ENCODE results near the gene MCTP1.

The MCTP1 gene

GRCh38 chr5:94893412-94894135 lies 391.3 kb downstream of the MCTP1 start:
- CTCF ChIA-PET: interaction anchor here (0.7 to 1.5 kb wide), 6 partner anchors 8 to 1286 kb away, joined by 4 to 7 read pairs (median 4); no protein-coding TSS in a partner anchor
- POLR2A ChIA-PET: interaction anchor here (0.9 kb wide), 1 partner anchor 275 kb away, joined by 3 read pairs; the partner anchor contains the start of genes KIAA0825 and SLF1
- peak; percentile 28 for DNase-seq (ENCODE audit: extremely low spot score)
- TF ChIP-seq CTBP1 (IDR thresholded peaks at IDR 0.05; ENCODE audit: borderline replicate concordance): no peak
- no peak for TF ChIP-seq PKNOX1 (IDR thresholded peaks at IDR 0.05)
- no peak for TF ChIP-seq HDGF (IDR thresholded peaks at IDR 0.05; ENCODE audit: borderline replicate concordance)
- no peak for TF ChIP-seq FOXA1 (IDR thresholded peaks at IDR 0.05)
- TF ChIP-seq SP1 (IDR thresholded peaks at IDR 0.05): no peak
- TF ChIP-seq NFRKB (IDR thresholded peaks at IDR 0.05): no peak
- no peak for TF ChIP-seq TARDBP (IDR thresholded peaks at IDR 0.05)
- TF ChIP-seq ELF4 (IDR thresholded peaks at IDR 0.05): no peak
- TF ChIP-seq L3MBTL2 (conservative IDR thresholded peaks at IDR 0.05): no peak
- TF ChIP-seq LEF1 (IDR thresholded peaks at IDR 0.05; ENCODE audit: borderline replicate concordance): no peak
- TF ChIP-seq ARNT (IDR thresholded peaks at IDR 0.05): no peak

GRCh38 chr5:94891972-94892371 lies 392.9 kb downstream of the MCTP1 start:
- ChIA-PET CTCF (no interaction called here), POLR2A (no interaction called here)
- no peak for TF ChIP-seq ZNF384 (IDR thresholded peaks at IDR 0.05)
- TF ChIP-seq PKNOX1 (IDR thresholded peaks at IDR 0.05): peak; percentile 93
- DNase-seq (ENCODE audit: extremely low spot score): no peak

- ChIA-PET CTCF (no interaction called here), POLR2A (no interaction called here)
- DNase-seq (ENCODE audit: extremely low spot score): no peak
- TF ChIP-seq L3MBTL2 (conservative IDR thresholded peaks at IDR 0.05) (no peak), FOXK2 (IDR thresholded peaks at IDR 0.05) (no peak), LEF1 (IDR thresholded peaks at IDR 0.05; ENCODE audit: borderline replicate concordance) (no peak), ARNT (IDR thresholded peaks at IDR 0.05) (no peak), ELF4 (IDR thresholded peaks at IDR 0.05) (no peak), SUZ12 (IDR thresholded peaks at IDR 0.05) (no peak), FOXA1 (IDR thresholded peaks at IDR 0.05) (no peak), TARDBP (IDR thresholded peaks at IDR 0.05) (no peak)
Measured at GRCh38 chr5:94891565-94891964, 393.3 kb downstream of the MCTP1 start.

GRCh38 chr5:94890907-94891306 lies 394.0 kb downstream of the MCTP1 start:
- ChIA-PET POLR2A (no interaction called here), CTCF (no interaction called here)
- no peak for DNase-seq (ENCODE audit: extremely low spot score)
- TF ChIP-seq ARNT (IDR thresholded peaks at IDR 0.05) (no peak), ZNF384 (IDR thresholded peaks at IDR 0.05) (no peak), FOXA1 (IDR thresholded peaks at IDR 0.05) (no peak), LEF1 (IDR thresholded peaks at IDR 0.05; ENCODE audit: borderline replicate concordance) (no peak), SP1 (IDR thresholded peaks at IDR 0.05) (no peak), FOXK2 (IDR thresholded peaks at IDR 0.05) (no peak), BHLHE40 (IDR thresholded peaks at IDR 0.05; ENCODE audit: borderline replicate concordance) (no peak), CTBP1 (IDR thresholded peaks at IDR 0.05; ENCODE audit: borderline replicate concordance) (no peak), ELF4 (IDR thresholded peaks at IDR 0.05) (no peak), HDGF (IDR thresholded peaks at IDR 0.05; ENCODE audit: borderline replicate concordance) (no peak), PKNOX1 (IDR thresholded peaks at IDR 0.05) (no peak), NFRKB (IDR thresholded peaks at IDR 0.05) (no peak), SUZ12 (IDR thresholded peaks at IDR 0.05) (no peak), FOXM1 (IDR thresholded peaks at IDR 0.05; ENCODE audit: borderline replicate concordance) (no peak), TARDBP (IDR thresholded peaks at IDR 0.05) (no peak), L3MBTL2 (conservative IDR thresholded peaks at IDR 0.05) (no peak)

- TF ChIP-seq L3MBTL2 (conservative IDR thresholded peaks at IDR 0.05) (no peak), FOXM1 (IDR thresholded peaks at IDR 0.05; ENCODE audit: borderline replicate concordance) (no peak), ZNF384 (IDR thresholded peaks at IDR 0.05) (no peak), TARDBP (IDR thresholded peaks at IDR 0.05) (no peak), ELF4 (IDR thresholded peaks at IDR 0.05) (no peak), FOXK2 (IDR thresholded peaks at IDR 0.05) (no peak), SP1 (IDR thresholded peaks at IDR 0.05) (no peak), BHLHE40 (IDR thresholded peaks at IDR 0.05; ENCODE audit: borderline replicate concordance) (no peak), CTBP1 (IDR thresholded peaks at IDR 0.05; ENCODE audit: borderline replicate concordance) (no peak), SUZ12 (IDR thresholded peaks at IDR 0.05) (no peak), HDGF (IDR thresholded peaks at IDR 0.05; ENCODE audit: borderline replicate concordance) (no peak), FOXA1 (IDR thresholded peaks at IDR 0.05) (no peak), ARNT (IDR thresholded peaks at IDR 0.05) (no peak), LEF1 (IDR thresholded peaks at IDR 0.05; ENCODE audit: borderline replicate concordance) (no peak), PKNOX1 (IDR thresholded peaks at IDR 0.05) (no peak), NFRKB (IDR thresholded peaks at IDR 0.05) (no peak)
- ChIA-PET CTCF (no interaction called here), POLR2A (no interaction called here)
- no peak for DNase-seq (ENCODE audit: extremely low spot score)
Measured at GRCh38 chr5:94888674-94889073, 396.2 kb downstream of the MCTP1 start.

GRCh38 chr5:94885931-94886330 lies 399.0 kb downstream of the MCTP1 start:
- POLR2A ChIA-PET: no interaction called here
- CTCF ChIA-PET: no interaction called here
- no peak for DNase-seq (ENCODE audit: extremely low spot score)
- TF ChIP-seq LEF1 (IDR thresholded peaks at IDR 0.05; ENCODE audit: borderline replicate concordance) (no peak), TARDBP (IDR thresholded peaks at IDR 0.05) (no peak), FOXK2 (IDR thresholded peaks at IDR 0.05) (no peak), BHLHE40 (IDR thresholded peaks at IDR 0.05; ENCODE audit: borderline replicate concordance) (no peak), HDGF (IDR thresholded peaks at IDR 0.05; ENCODE audit: borderline replicate concordance) (no peak), L3MBTL2 (conservative IDR thresholded peaks at IDR 0.05) (no peak), ELF4 (IDR thresholded peaks at IDR 0.05) (no peak), FOXA1 (IDR thresholded peaks at IDR 0.05) (no peak), ARNT (IDR thresholded peaks at IDR 0.05) (no peak), SP1 (IDR thresholded peaks at IDR 0.05) (no peak)
